ENCODE measurements around the gene MGAT2.

MGAT2 gene

GRCh38 chr14:49659526-49660455, 39.2 kb downstream of the MGAT2 start:
- no peak for DNase-seq

- no peak for DNase-seq
Measured at GRCh38 chr14:49670475-49670874, 49.9 kb downstream of the MGAT2 start.

Measured in NCI-H82 (cell line).